IPS-20b (cell line): ENCODE measurements around the gene KIF12.

ENCODE experiments used
- H3K27ac ChIP-seq: one replicate; pipeline ENCODE4 v1.5.1; 2013; ENCODE audit warnings: low read length
- H3K27me3 ChIP-seq: 2 replicates; pipeline ENCODE4 v1.6.1; 2013; ENCODE audit warnings: mild to moderate bottlenecking, low read length, inconsistent platforms; ENCODE audit not compliant: insufficient read depth
- H3K36me3 ChIP-seq: 2 replicates; pipeline ENCODE4 v1.6.1; 2013; ENCODE audit warnings: low read depth, mild to moderate bottlenecking, inconsistent platforms, low read length, moderate library complexity; ENCODE audit not compliant: insufficient read depth
- H3K4me1 ChIP-seq: 2 replicates; pipeline ENCODE4 v1.6.1; 2013; ENCODE audit warnings: mild to moderate bottlenecking, control low read depth, inconsistent platforms, low read length, moderate library complexity; ENCODE audit not compliant: insufficient read depth
- H3K4me3 ChIP-seq: 2 replicates; pipeline ENCODE4 v1.5.1; 2013; ENCODE audit warnings: mild to moderate bottlenecking, low read length, inconsistent platforms
- H3K9ac ChIP-seq: 2 replicates; pipeline ENCODE4 v1.6.1; 2013; ENCODE audit warnings: low read depth, mild to moderate bottlenecking, inconsistent platforms, low read length, moderate library complexity
- H3K9me3 ChIP-seq: 2 replicates; pipeline ENCODE4 v1.6.1; 2013; ENCODE audit warnings: mild to moderate bottlenecking, low read depth, low read length, inconsistent platforms; ENCODE audit not compliant: insufficient read depth

Gene KIF12

DNA sequence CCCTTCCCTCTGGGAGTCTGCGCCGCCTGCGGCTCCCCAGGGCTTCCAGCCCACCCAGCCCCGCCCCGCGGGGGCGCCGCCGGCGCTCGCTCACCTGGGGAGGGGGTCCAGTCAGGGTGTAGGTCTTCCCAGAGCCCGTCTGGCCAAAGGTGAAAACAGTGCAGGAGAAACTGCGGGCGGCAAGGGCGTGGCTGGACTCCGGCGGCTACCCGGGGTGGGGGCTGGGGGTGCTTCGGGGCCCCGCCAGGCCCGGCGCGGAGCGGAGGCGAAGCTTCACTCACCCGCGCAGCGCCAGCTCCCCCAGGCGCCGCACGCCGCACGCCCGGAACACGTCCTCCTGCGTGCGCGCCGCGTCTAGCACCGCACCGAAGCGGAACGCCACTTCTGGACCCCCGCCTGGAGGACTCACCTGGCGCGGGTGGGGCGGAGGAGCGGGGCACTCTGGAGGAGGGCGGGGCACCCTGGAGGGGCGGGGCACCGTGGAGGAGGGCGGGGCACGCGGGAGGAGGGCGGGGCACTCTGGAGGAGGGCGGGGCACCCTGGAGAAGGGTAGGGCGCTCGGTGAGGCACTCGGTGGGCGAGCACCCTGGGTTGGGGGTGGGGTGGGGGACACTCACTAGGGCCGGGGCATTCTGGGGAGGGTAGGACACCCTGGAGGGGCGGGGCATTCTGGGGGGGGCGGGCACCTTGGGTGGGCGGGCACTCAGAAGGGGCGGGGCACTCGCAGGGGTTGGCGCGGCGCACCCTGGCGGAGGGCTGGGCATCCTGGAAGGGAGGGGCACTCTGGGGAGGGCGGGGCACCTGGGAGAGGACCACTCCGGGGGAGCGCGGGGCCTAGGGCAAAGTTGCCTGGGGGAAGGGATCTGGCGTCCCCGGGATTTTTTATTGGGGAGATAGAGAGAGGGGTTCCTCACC lies 814 bp downstream of the KIF12 start:
- H3K36me3 ChIP-seq: no peaks in the 10 kb centered on the region
- H3K9ac ChIP-seq: peak overlapping the region; percentile 56; the same call in 1 of the 2 replicates
- peak overlapping the region; percentile 76 for H3K4me3 ChIP-seq
- H3K27ac ChIP-seq: no peak overlapping the region
- peaks cover 54% of the 10 kb centered on the region for H3K27me3 ChIP-seq
- 0 out of 2 replicates have a peak, but pooled peaks cover 3% of the 10 kb centered on the region for H3K9me3 ChIP-seq
- peaks cover 5% of the 10 kb centered on the region; the same call in 1 of the 2 replicates for H3K4me1 ChIP-seq

- Histone ChIP-seq H3K36me3 (no peaks in the 10 kb centered on the region), H3K9ac (no peak overlapping the region), H3K4me1 (peaks cover 5% of the 10 kb centered on the region; the same call in 1 of the 2 replicates), H3K9me3 (0 out of 2 replicates have a peak, but pooled peaks cover 3% of the 10 kb centered on the region), H3K27ac (no peak overlapping the region), H3K27me3 (peaks cover 54% of the 10 kb centered on the region), H3K4me3 (peak overlapping the region; percentile 63; the same call in 1 of the 2 replicates)
These were observed 1.5 kb downstream of the KIF12 start for GRCh38 chr9:114097613-114098020.

DNA sequence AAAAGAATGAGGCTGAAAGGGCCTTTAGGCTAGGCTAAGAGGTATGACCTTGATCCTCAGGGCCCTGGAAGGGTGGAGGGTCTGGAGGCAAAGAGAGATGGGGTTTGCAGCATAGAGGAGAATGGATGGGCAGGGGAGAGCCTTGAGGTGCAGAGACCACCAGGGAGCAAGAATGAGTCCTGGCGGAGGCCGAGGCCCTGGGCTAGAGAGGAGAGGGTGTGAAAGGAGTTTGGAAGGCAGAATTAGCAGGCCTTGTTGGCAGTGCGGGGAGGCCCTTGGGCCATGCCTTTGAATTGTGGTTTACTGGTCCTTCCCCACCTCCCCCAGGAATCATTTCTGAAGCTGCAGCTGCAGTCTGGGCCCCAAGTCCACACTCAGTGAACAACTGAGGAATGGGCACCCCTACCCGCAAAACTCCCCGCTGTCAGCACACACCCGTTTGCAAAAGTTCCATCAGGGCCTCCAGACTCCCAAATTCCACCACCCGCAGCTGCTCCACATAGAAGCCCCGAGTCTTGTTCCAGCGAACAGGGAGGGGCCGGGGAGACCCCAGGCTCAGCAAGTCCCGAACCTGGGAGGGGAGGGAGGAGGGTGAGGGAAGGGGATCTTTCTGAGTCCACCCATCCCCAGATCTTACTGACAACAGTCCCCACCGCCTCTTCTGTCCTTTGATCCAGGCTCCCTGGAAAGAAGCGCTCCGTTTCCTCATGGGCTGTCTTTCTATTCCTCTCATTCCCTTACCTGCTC lies 2.1 kb downstream of the KIF12 start:
- no peak overlapping the region for H3K4me3 ChIP-seq
- 0 out of 2 replicates have a peak, but pooled peaks cover 3% of the 10 kb centered on the region for H3K9me3 ChIP-seq
- peaks cover 5% of the 10 kb centered on the region; the same call in 1 of the 2 replicates for H3K4me1 ChIP-seq
- no peaks in the 10 kb centered on the region for H3K36me3 ChIP-seq
- peaks cover 54% of the 10 kb centered on the region for H3K27me3 ChIP-seq
- H3K9ac ChIP-seq: no peak overlapping the region
- H3K27ac ChIP-seq: no peak overlapping the region

- no peaks in the 10 kb centered on the region for H3K36me3 ChIP-seq
- no peaks in the 10 kb centered on the region for H3K9me3 ChIP-seq
- H3K9ac ChIP-seq: no peak overlapping the region
- peaks cover 51% of the 10 kb centered on the region for H3K27me3 ChIP-seq
- peaks cover 5% of the 10 kb centered on the region; the same call in 1 of the 2 replicates for H3K4me1 ChIP-seq
- H3K4me3 ChIP-seq: no peak overlapping the region
- H3K27ac ChIP-seq: no peak overlapping the region
These were observed 3.0 kb downstream of the KIF12 start for GRCh38 chr9:114096041-114096511.

- Histone ChIP-seq H3K9me3 (no peaks in the 10 kb centered on the region), H3K36me3 (no peaks in the 10 kb centered on the region)
These were observed 4.1 kb downstream of the KIF12 start for GRCh38 chr9:114094971-114095370.

DNA sequence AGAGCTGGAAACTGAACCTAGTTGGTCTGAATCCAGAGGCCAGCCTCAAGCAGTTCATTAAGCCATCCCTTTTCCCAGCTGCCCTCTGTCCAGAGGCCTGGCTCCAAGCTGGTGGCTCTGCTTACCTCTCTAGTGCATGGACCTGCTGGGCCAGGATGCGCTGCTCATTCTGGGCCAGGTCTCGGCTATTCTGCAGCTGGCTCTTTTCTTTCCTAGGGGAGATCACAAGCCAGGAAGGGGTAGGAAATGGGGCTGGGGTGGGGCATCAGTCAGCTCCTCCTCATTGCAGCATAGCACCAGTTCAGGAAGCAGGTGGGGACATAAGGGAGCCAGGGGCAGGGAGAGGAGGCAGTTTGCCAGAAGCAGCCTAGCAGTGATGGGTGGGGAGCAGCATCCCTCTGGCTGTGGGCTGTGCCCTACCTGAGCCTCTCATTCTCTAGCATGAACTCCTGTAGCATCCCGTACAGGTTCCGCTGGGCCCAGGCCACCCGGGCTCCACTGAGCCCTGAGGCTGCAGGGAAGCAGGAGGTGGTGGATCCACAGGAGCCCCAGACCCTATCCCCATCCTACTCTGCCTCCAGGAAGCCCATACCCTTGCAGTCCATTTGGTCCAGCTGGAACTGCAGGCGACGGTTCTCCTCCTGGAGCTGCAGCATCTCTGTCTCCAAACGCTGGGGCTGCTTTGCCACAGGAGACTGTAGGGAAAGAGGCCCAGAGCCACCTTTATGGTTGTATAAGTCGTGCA lies 5.2 kb downstream of the KIF12 start:
- Histone ChIP-seq H3K27ac (no peak overlapping the region), H3K4me1 (no peaks in the 10 kb centered on the region; the same call in 1 of the 2 replicates), H3K4me3 (no peak overlapping the region), H3K9me3 (no peaks in the 10 kb centered on the region), H3K36me3 (no peaks in the 10 kb centered on the region), H3K27me3 (peaks cover 29% of the 10 kb centered on the region), H3K9ac (no peak overlapping the region)

More at GRCh38 chr9:114094971-114095370, 4.1 kb downstream of the KIF12 start:
- Histone ChIP-seq H3K4me1 (peaks cover 5% of the 10 kb centered on the region; the same call in 1 of the 2 replicates), H3K9ac (no peak overlapping the region), H3K4me3 (no peak overlapping the region), H3K27me3 (peaks cover 40% of the 10 kb centered on the region), H3K27ac (no peak overlapping the region)

- Histone ChIP-seq H3K4me3 (no peak overlapping the region), H3K27me3 (peaks cover 26% of the 10 kb centered on the region), H3K27ac (no peak overlapping the region)
These were observed 6.0 kb downstream of the KIF12 start for GRCh38 chr9:114093031-114093471.

GRCh38 chr9:114092336-114092735 lies 6.8 kb downstream of the KIF12 start:
- Histone ChIP-seq H3K4me1 (no peaks in the 10 kb centered on the region), H3K9me3 (no peaks in the 10 kb centered on the region), H3K27ac (no peak overlapping the region), H3K9ac (no peak overlapping the region), H3K4me3 (no peak overlapping the region), H3K36me3 (no peaks in the 10 kb centered on the region), H3K27me3 (peaks cover 19% of the 10 kb centered on the region)

More at GRCh38 chr9:114093031-114093471, 6.0 kb downstream of the KIF12 start:
- Histone ChIP-seq H3K9ac (no peak overlapping the region), H3K36me3 (no peaks in the 10 kb centered on the region), H3K4me1 (no peaks in the 10 kb centered on the region), H3K9me3 (no peaks in the 10 kb centered on the region)

DNA sequence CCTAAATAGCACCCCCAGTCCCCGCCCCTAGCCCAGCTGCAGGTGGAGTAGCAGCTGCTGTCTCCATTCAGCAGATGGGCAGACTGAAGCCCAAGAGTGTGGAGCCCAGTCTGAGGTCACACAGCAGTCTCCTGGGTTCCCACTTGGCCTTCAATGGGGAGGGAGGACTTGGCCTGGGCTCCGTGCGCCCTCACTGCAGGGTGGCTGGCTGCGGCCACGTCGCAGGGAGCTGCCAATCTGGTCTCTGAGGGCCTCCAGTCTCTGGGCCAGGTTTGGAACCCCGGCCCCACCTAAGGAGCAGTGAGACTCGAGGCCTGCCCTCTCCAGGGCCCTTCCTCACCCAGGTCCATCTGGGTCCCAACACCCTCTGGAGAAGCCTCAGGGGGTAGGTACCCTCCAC lies 7.4 kb downstream of the KIF12 start:
- Histone ChIP-seq H3K9ac (no peak overlapping the region), H3K27ac (no peak overlapping the region), H3K36me3 (no peaks in the 10 kb centered on the region), H3K9me3 (no peaks in the 10 kb centered on the region), H3K4me3 (no peak overlapping the region), H3K27me3 (peaks cover 13% of the 10 kb centered on the region), H3K4me1 (no peaks in the 10 kb centered on the region)

DNA sequence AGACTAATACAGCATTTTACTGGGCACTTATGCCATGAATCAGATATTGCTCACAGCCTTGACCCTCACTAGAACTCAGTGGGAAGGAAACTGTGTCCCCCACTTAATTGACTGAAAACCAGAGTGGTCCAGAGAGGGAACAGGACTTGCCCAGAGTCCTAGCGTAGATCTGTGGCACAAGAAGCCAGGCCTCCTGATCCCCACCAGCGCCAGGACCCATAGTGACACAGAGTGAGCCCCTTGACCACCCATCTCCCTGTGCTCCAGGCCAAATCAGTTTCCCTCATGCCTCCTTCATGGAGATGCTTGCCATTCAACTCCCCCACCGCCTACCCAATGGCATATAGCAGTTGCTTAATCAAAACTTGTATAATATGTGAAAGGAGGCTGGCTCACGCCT lies 8.3 kb downstream of the KIF12 start:
- H3K9me3 ChIP-seq: no peaks in the 10 kb centered on the region
- H3K36me3 ChIP-seq: no peaks in the 10 kb centered on the region
- H3K27me3 ChIP-seq: 0 out of 2 replicates have a peak, but pooled peaks cover 5% of the 10 kb centered on the region
- no peak overlapping the region for H3K4me3 ChIP-seq
- H3K27ac ChIP-seq: no peak overlapping the region
- no peaks in the 10 kb centered on the region for H3K4me1 ChIP-seq
- no peak overlapping the region for H3K9ac ChIP-seq
